HK-2 (cell line): Measurements from ENCODE around the gene HEPHL1.
"Not testable (repeated sequence)": the region's sequence is repeated elsewhere in the genome, so short reads cannot be mapped to it uniquely, and the experiment has no call there.

ENCODE experiments used
- DNase-seq: peaks from one replicate; pipeline ENCODE4 v3.0.0-alpha.2; 2018; ENCODE audit not compliant: unreplicated experiment

HEPHL1 gene, protein sequence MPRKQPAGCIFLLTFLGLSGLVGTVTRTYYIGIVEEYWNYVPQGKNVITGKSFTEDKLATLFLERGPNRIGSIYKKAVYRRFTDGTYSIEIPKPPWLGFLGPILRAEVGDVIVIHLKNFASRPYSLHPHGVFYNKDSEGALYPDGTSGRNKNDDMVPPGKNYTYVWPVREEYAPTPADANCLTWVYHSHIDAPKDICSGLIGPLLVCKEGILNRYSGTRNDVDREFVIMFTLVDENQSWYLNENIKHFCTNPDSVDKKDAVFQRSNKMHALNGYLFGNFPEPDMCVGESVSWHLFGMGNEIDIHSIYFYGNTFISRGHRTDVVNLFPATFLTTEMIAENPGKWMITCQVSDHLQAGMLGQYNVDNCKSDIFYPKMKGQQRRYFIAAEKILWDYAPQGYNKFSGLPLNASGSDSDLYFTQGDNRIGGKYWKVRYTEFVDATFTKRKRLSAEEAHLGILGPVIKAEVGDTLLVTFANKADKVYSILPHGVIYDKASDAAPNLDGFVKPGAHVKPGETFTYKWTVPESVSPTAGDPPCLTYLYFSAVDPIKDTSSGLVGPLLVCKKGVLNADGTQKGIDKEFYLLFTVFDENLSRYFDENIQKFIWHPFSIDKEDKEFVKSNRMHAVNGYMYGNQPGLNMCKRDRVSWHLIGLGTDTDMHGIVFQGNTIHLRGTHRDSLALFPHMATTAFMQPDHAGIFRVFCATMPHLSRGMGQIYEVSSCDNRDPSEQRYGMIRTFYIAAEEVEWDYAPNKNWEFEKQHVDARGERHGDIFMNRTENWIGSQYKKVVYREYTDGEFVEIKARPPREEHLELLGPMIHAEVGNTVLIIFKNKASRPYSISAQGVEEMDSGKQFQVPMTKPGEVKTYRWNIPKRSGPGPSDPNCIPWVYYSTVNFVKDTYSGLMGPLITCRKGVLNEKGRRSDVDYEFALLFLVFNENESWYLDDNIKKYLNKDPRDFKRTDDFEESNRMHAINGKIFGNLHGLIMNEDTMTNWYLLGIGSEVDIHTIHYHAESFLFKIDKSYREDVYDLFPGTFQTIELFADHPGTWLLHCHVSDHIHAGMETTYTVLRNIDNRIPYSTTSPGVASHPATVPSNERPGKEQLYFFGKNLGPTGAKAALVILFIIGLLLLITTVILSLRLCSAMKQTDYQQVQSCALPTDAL

DNA sequence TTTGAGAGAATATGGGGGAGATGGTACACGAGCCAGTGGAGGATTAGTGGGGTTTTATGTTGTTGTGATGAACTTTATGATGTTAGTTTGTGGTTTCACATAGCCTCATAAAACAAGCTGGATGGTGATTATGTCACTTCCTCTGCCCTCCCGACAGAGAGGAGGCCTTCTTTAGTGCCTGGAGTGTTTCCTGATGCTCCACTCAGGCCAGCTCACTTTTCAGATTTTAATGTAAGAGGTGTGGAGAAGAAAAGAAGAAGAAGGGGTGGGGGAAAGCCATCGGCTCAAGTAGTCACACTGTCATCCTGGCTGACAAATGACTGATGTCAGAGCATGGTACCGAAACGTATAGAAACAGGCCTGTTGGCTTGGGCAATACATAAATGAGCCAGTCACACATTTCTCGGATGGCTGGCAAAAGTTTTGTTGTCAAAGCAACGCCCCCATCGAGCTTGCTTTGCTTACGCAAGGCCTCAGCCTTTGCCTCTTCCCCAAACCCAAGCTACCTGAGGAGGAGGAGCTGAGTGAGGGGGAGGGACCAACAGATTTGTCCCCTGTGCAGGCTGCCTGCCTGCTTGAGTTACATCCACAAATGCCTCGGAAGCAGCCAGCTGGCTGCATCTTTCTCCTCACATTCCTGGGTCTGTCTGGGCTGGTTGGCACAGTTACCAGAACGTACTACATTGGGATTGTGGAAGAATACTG is at the start of gene HEPHL1:
HEPHL1 (plus strand) TSS at position 578 of the 705 bp plus-strand sequence; CDS start at position 593, 15 bp downstream.
- DNase-seq: no peak

DNA sequence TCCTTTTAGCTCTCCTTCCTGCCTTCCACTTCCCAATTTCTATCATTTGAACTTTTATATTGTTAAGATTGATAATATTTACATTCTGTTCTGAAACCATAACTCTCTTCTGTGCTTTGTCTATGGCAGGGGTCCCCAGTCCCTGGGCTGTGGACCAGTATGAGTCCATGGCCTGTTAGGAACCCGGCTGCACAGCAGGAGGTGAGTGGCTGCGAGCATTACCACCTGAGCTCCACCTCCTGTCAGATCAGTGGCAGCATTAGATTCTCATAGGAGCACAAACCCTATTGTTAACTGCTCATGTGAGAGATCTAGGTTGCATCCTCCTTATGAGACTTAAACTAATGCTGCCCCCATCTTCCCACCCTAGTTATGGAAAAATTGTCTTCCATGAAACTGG is 48.4 kb upstream of the HEPHL1 start:
- no peak for DNase-seq

DNA sequence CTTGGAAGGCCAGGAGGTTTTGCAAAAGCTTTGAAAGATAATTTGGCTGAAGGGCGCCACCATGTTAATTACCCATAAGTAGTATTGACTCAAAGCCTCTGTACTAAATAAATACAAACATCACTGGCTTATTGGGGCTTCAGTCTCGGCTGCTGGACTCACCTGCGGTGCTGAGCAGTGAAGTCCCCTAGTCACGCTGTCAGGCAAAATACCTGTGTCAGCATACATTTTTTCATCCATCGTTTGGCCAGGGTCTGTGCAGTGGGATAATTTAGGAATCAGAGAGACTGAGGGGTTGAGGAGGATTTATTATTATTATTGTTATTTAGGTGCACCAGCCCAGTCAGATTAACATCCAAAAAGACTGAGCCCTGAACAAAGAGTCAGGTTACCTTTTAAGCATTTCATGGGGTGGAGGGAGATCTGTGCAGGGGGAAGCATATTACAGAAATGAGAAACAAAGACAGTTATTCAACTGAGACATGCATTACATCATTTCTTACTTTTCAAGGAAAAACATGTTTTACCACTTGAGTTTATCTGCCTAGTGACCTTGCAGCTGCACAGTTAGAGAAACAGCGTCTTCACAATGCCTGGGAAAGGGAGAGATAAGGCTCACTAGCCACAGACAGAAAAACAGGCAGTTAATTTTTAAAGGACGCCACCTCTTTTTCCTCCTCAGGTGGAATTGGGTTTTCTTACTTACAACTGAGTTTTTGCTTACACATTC is 47.7 kb upstream of the HEPHL1 start:
- DNase-seq: not testable (repeated sequence)

DNA sequence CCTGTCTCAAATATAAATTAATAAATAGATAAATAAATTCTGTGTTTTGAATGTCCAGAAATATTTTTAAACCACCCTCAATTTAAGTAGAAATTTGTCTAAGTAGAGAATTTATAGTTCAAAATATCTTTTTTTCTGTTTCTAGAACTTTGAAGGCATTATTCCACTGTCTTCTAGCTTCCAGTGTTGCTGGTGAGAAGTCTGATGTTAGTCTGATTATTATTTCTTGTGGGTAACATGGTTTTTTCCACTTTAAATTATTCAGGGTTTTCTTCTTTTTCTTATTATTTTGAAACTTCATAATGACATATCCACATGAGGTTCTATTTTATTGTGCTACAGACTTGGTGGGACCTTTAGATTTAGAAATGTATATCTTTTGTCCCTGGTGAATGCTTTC is 46.4 kb upstream of the HEPHL1 start:
- DNase-seq: no peak

DNA sequence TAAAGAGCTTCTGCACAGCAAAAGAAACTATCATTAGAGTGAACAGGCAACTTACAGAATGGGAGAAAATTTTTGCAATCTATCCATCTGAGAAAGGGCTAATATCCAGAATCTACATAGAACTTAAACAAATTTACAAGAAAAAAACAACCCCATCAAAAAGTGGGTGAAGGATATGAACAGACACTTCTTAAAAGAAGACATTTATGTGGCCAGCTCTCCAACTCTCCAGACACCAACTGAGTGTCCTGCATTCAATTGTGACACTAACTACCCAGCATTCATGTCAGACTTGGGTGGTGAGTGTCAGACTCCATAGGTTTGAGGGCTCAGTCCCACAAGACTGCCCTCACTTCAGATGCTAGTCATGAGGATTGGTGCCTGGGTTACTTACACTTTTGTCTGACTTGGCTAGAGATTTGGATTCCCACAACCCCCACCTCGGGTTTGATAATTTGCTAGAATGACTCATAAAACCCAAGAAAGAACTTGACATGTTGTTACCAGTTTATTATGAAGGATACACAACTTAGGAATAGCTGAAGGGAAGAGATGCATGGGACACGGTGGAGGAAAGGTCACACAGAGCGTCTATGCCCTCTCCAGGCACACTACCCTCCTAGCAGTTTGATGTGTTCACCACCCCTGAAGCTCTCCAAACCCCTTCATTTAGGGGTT is 44.4 kb upstream of the HEPHL1 start:
- not testable (repeated sequence) for DNase-seq

DNA sequence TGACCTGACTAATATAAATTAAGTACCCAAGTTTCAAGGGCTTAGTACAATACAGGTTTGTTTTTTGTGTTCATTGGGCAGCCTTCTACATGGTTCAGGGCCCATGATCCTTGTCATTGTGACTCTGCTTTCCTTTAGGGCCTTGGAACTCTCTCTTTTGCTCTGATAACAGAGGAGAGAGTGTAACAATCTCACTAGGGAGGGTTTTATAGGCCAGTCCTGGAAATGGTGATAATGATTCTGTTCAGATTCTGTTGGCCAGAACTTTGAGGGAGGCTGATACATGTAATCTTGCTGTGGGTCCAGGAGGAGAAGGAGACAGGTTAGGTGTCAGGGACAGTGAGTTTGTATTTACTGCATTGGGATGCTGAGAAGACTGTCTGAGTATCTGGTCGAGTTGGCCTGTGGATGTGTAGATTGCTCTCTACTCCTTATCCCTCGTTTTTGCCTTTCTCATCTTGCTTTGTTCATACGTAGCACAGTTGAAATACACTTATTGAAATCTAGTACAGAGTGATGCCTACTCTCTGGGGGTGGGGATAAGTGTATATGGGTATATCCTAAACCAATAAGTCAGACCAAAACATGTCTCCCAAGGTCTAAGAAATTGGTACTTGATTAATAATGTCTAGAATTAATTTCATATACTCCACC is 37.5 kb upstream of the HEPHL1 start:
- no peak for DNase-seq

DNA sequence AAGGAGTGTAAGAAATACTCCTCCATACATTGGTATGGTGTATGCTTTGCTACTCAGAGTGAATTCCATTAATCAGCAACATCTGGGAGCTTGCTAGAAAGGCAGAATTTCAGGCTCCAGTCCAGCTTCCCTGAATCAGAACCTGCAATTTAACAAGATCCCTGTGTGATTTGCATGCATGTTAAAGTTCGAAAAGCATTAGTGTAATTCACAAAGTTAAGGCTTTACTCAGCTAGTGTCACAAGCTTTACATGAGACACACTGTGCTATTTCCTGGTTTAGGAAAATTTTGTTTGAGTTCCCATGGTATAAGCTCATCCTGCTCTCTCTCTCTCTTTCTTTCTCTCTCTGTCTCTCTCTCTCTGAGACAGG is 37.0 kb upstream of the HEPHL1 start:
- no peak for DNase-seq

DNA sequence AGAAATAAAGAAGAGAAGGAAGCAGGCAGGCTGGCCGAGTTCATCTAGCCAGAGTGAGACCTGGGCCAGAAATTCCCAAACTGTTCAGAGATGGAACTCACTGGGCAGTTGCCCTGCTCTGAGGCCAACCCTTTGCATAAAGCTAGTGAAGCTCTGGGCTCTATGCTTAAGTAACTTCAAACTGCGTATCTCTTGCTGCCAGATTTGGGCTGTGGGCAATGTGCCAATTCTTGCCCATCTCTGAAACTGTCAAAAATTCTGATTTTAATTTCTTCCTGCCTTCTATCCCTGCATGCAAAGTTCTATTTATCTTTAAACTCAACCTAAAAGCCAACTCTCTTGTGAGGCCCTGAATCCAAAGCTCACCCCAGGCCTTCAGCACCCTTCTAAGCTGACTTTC is 36.2 kb upstream of the HEPHL1 start:
- DNase-seq: no peak

DNA sequence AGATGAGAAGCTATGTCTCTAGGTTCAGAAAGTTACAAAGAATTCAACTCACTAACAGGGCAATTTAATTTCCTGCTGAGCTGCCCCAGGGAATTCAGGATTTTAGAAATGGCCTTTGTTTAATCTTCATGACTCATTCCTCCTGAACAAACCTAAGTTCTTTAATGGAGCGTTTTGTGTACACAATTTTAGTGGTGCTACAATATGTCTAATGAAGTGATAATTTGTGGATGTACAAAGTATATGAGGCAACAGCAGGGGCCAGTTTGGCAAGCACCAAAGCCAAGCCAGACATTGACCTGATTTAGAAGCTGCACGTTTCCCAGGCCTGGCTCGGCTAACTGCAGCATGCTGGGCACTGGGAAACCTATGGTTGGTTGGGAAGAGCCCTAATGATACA is 34.4 kb upstream of the HEPHL1 start:
- DNase-seq: no peak

DNA sequence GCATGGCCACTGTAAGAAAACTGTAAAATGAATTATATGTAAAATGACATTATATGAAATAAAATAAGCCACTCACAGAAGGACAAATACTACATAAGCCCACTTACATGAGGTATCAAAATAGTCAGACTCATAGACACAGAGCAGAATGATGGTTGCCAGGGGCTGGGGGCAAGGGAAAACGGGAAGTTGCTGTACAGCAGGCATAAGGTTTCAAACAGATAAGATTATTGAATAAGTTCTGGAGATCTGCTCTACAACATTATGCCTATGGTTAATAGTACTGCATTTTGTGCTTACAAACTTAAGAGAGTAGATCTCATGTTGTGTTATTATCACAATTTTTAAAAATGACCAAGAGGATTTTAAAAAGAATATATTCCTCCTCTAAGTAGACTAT is 32.7 kb upstream of the HEPHL1 start:
- no peak for DNase-seq

DNA sequence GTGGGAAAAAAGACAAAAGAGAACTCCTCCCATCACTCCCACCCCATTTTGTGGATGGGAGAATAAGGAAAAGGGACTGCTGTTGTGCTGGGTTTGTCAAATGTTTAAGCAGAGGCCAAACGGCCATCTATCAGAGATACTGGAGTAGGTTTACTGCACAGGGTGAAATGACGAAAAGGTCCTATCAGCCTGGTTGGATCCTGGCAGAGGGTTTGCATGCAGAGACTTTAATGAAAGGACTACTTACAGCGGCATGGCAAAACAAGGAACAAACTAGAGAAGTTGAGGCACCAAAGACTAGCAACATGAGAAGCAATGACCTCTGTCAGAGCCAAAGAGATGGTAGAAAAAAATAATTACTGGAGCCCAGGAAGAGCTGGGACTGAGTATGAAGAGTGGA is 32.2 kb upstream of the HEPHL1 start:
- no peak for DNase-seq

DNA sequence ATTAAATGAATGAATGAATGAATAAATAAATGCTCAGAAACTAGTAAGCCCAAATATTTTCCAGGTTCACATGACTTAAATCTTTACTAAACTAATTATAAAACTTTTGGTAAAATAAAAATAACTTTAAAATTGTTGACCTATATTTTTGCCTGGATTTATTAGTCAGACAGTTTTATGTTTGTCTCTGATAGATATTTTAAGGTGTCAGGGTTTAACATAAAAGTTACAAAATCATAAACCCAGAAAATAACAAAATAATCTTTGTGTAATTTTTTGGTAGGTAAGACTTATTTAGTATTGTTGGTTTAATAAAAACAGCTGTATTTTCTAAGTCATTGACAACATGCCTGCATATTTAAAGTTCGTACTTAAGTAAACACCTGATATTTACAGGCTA is 27.4 kb upstream of the HEPHL1 start:
- DNase-seq: no peak

DNA sequence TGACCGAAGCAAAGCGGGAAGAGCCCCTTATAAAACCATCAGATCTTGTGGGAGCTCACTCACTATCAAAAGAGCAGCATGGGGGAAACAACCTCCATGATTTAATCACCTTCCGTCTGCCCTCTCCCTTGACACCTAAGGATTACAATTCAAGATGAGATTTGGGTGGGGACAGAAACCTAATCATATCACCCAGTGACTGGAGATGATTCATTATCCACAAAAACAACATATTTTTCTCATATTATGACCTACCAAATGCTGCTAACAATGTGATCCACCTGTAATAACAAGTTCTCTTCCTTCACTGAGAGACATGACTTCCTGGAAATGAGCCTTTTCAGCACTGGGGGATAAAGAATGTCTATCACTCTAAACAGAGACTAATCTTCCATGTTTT is 23.4 kb upstream of the HEPHL1 start:
- DNase-seq: no peak

DNA sequence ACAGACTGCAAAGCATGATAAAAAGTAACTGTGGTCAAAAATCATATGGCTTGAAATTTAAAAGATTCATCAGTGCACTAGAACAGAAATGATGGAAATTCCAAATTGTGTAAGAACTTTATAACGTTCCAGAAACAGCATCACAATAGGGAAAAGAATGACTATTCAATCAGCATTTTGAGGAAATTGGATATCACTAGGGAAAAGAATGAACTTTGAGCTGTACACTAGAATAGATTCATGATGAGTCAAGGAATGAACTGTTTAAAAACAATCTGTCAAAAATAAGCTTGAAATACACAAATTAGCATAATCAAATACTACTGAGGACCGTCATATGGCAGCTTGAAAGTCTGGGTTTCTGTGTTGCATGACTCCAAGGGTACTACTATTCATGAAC is 20.5 kb upstream of the HEPHL1 start:
- no peak for DNase-seq

DNA sequence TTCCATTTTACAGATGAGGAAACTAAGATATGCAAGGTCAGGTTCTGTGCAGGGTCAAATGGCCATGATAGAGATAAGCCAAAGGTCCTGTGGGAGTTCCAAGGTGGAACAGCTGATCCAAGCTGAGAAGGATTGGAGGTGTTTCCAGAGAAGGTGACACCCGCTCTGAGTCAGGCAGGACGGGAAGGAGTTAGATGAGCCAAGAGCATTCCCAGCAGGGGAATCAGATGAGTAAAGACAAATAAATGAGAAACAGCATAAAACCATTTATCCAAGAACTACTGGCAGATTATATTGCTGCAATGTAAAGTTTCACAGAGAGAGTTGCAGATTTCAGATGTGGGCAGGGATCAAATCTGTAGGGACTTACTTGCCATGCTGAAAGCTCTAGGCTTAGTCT is 18.9 kb upstream of the HEPHL1 start:
- DNase-seq: no peak

DNA sequence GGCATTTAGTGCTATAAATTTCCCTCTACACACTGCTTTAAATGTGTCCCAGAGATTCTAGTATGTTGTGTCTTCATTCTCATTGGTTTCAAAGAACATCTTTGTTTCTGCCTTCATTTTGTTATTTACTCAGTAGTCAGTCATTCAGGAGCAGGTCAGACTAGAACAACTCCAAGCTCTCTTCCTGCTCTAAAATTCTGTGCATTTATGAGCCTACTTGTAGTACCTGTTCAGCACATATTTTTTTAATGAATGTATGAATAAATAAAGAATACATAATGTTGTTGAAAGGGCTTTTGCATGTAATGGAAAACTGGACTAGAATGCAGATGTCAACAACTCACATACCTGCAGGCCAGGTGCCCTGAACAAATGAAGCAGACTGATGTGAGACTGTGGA is 13.7 kb upstream of the HEPHL1 start:
- no peak for DNase-seq

DNA sequence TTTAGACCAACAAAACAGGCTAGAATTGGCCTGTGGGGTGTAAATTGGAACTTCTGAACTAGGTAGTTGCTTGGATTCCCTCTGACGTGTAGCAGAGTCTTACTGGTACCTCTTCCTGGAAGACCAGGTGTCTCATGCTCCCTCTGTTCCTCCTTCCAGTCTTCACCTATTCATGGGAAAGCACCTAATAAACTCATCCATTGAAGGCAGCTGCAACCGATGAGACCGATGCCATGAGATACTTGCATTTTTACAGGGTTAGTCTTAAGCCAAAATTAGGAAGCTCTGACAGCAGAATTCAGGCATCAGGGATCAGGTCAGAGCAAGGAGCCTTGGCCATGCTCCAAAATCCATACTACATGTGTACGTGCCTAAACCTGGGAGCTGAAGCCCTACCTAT is 13.2 kb upstream of the HEPHL1 start:
- DNase-seq: no peak

DNA sequence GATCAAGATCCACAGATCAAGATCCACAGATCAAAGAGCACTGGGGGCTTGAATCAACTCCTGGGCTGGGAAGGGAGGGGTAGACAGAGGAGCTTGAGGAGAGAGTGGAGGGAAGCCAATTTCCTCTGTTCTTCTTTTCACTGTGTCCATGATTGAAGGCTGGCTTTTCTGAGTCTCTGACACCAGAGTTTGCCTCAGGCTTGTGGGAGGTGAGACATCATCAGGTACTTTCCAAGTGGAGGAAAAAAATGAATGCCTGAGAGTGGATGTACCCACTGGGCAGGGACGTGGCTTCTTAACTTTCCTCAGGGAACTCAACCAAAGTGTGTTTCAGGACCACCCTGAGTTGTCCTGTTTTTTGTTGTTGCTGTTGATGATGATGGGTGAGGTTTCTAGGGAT is 11.0 kb upstream of the HEPHL1 start:
- no peak for DNase-seq

DNA sequence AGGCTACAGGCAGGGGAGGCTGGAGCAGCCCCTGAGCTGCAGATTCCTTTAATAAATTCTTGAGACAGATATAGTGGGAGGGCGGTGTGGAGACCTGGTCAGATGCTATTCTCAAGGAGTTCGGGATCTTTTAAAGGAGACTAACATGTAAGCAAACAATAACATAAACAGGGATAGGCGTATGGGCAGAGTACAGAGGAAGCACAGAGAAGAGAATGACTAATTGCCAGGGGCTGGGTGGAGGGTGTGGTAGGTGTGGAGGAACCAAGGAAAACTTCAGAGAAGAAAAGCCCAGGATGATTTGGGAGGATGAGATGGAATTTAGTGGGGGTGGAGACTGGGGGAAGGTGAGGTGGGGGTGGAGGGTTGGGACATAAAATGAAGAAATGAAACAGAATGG is 9.7 kb upstream of the HEPHL1 start:
- no peak for DNase-seq

DNA sequence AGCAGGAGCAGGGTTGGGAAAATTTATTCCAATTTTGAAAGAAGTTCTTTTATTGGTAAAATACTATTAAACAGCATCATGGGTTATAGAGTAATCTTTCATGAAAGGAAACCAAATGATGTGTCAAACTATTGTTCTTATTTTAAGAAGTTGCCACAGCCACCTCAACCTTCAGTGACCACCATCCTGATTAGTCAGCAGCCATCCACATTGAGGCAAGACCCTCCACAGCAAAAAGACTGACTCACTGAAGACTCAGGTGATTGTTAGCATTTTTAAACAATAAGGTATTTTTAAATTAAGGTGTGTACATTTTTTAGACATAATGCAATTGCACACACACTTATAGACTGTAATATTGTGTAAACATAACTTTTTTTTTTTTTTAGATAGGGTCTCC is 3.7 kb upstream of the HEPHL1 start:
- DNase-seq: no peak
